Ovary (tissue), 3 donors: ENCODE results near the gene TOMM6.

Experiments used
- CTCF ChIP-seq, 3 donors: fragments of 450-650 bp in 2 of 3; fragments of 200-600 bp in 1 of 3; IDR thresholded peaks; one replicate each; pipeline versions ENCODE4 v1.5.1 to v1.8.0; 2016 to 2022; ENCODE audit warnings: antibody characterized with exemption in 3 of 3, mild to moderate bottlenecking in 1 of 3
- POLR2A ChIP-seq: fragments of 450-650 bp; IDR thresholded peaks from one replicate; pipeline ENCODE4 v1.6.1; 2017; ENCODE audit warnings: antibody characterized with exemption, mild to moderate bottlenecking, moderate library complexity
- donor health status: DM: no; HTN: no; CAD: no.

- no peak for TF ChIP-seq POLR2A
- no peak for TF ChIP-seq CTCF (IDR thresholded peaks at IDR 0.05)
Observed at GRCh38 chr6:41799559-41799911, 12.0 kb downstream of the TOMM6 start.
